CD4-positive, alpha-beta T cell treated with Interleukin-10 for 1 hour (primary cell): ENCODE data around the gene KRT33A.
"Not testable (repeated sequence)": the region's sequence is repeated elsewhere in the genome, so short reads cannot be mapped to it uniquely, and the experiment has no call there.

ENCODE experiments used
- DNase-seq: peaks from one replicate; pipeline ENCODE4 v3.0.0-alpha.2; 2020

Gene KRT33A

GRCh38 chr17:41350381-41350878, at the start of gene KRT33A:
Gene KRT33A (minus strand): TSS chr17:41350828. CDS start chr17:41350767, 61 bp downstream.
- not testable (repeated sequence) for DNase-seq

GRCh38 chr17:41396996-41397660, 46.5 kb upstream of the KRT33A start, which contains the start of gene KRT31:
Gene KRT31 (minus strand): TSS chr17:41397608. CDS start chr17:41397539, 69 bp downstream.
- no peak for DNase-seq

GRCh38 chr17:41396340-41396739, 45.7 kb upstream of the KRT33A start:
- DNase-seq = no peak

- DNase-seq = no peak
Observed at GRCh38 chr17:41395611-41396010, 45.0 kb upstream of the KRT33A start.

- not testable (repeated sequence) for DNase-seq
Observed at GRCh38 chr17:41395044-41395443, 44.4 kb upstream of the KRT33A start.

- no peak for DNase-seq
Observed at GRCh38 chr17:41394254-41394996, 43.8 kb upstream of the KRT33A start.

GRCh38 chr17:41393826-41394225, 43.2 kb upstream of the KRT33A start:
- no peak for DNase-seq

GRCh38 chr17:41393294-41393693, 42.7 kb upstream of the KRT33A start:
- DNase-seq = no peak

GRCh38 chr17:41392278-41392677, 41.6 kb upstream of the KRT33A start:
- DNase-seq = no peak

- no peak for DNase-seq
Observed at GRCh38 chr17:41391535-41391934, 40.9 kb upstream of the KRT33A start.

GRCh38 chr17:41390411-41390938, 39.8 kb upstream of the KRT33A start:
- DNase-seq = no peak

GRCh38 chr17:41387670-41388069, 37.0 kb upstream of the KRT33A start:
- no peak for DNase-seq

GRCh38 chr17:41386227-41386626, 35.6 kb upstream of the KRT33A start:
- no peak for DNase-seq

GRCh38 chr17:41383690-41384089, 33.1 kb upstream of the KRT33A start:
- DNase-seq = no peak

GRCh38 chr17:41382394-41382793, 31.8 kb upstream of the KRT33A start:
- no peak for DNase-seq

GRCh38 chr17:41381943-41382342, 31.3 kb upstream of the KRT33A start, which contains the start of gene KRT34:
Gene KRT34 (minus strand): TSS chr17:41382306. CDS start chr17:41382246, 60 bp downstream.
- not testable (repeated sequence) for DNase-seq

- DNase-seq = not testable (repeated sequence)
Observed at GRCh38 chr17:41380091-41380490, 29.5 kb upstream of the KRT33A start.

GRCh38 chr17:41377546-41377945, 26.9 kb upstream of the KRT33A start:
- no peak for DNase-seq

GRCh38 chr17:41369713-41370112, 19.1 kb upstream of the KRT33A start, which contains the start of gene KRT33B:
Gene KRT33B (minus strand): TSS chr17:41369813. CDS start chr17:41369750, 63 bp downstream.
- no peak for DNase-seq

- DNase-seq = no peak
Observed at GRCh38 chr17:41369023-41369422, 18.4 kb upstream of the KRT33A start.

- DNase-seq = no peak
Observed at GRCh38 chr17:41367426-41368075, 16.9 kb upstream of the KRT33A start.

- no peak for DNase-seq
Observed at GRCh38 chr17:41366070-41366469, 15.4 kb upstream of the KRT33A start.

- no peak for DNase-seq
Observed at GRCh38 chr17:41363881-41364280, 13.3 kb upstream of the KRT33A start.
